Measurements from ENCODE around the gene MAPK8IP3.

MAPK8IP3 gene

DNA sequence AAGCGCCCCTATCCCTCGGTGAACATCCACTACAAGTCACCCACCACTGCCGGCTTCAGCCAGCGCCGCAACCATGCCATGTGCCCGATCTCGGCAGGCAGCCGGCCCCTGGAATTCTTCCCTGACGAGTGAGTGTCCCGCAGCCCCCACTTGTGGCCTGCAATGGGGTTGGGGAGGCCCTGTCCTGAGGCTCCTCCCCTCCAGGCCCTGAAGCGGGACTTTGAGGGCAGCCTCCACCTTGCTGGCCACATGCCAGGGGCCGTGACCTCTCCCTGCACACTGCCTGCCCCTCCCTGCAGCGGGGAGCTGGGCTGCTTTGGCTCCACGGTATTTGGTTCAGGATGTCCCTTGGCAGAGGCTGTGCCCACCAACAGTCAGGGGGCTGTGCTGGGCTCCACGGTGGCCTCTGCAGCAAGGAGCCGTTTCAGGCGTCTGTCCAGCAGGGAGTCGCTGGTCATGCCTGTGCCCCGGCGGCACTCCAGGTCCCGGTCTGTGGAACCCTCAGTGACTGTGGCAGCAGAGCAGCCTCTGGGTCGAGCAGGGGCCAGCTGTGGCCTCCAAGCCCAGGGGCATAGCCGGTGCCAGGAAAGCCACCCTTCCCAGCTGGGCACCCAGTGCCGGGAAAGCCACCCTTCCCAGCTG lies 57.0 kb downstream of the MAPK8IP3 start:
- DNase-seq (ENCODE audit: low read depth in 2 of 2): no peak

DNA sequence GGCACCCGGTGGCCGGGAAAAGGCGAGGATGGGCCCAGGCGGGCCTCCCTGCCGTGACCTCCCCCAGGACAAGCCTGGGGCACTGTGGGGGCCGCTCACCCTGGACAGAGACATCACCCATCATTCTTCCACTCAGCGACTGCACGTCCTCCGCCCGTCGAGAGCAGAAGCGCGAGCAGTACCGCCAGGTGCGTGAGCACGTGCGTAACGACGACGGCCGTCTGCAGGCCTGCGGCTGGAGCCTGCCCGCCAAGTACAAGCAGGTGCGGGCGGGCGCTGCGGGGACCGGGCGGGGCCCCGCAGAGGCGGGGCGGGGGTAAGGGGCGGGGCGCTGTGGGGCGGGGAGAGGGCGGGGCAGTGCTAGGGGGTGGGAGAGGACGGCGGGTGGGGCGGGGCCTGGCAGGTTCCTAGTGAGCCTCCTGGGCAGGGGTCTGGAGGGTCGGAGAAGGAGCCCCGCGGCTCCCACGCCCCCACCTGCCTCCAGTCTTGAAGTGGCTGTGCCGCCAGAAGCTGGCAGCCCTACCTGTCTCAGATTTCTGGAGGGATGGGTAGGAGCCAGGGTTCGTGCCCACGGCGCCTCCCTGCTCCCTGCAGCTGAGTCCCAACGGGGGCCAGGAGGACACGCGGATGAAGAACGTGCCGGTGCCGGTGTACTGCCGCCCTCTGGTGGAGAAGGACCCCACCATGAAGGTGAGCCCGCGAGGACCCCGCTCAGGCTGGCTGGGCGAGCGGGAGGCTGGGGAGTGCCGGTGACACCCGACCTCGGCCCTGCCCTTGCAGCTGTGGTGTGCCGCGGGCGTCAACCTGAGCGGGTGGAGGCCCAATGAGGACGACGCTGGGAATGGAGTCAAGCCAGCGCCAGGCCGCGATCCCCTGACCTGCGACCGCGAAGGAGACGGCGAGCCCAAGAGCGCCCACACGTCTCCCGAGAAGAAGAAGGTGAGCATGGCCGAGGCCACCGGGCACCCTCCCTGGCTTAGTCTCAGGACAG lies 57.8 kb downstream of the MAPK8IP3 start:
- DNase-seq (ENCODE audit: low read depth in 2 of 2): no peak

- no peak for DNase-seq (ENCODE audit: low read depth in 2 of 2)
Measured at GRCh38 chr16:1764971-1765370, 59.0 kb downstream of the MAPK8IP3 start.

DNA sequence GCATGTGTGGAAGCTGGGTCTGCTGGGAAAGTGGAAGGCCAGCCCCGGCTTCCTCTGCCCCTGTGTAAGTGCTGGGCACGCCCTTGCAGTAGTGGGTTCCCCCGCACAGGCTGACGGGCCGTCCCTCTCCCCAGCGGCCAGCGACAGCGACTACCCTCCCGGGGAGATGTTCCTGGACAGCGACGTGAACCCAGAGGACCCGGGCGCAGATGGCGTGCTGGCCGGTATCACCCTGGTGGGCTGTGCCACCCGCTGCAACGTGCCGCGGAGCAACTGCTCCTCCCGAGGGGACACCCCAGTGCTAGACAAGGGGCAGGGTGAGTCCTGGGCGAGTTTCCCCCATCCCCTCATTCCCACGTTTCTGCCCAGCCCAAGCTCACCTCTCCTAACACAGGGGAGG lies 59.8 kb downstream of the MAPK8IP3 start:
- no peak for DNase-seq (ENCODE audit: low read depth in 2 of 2)

DNA sequence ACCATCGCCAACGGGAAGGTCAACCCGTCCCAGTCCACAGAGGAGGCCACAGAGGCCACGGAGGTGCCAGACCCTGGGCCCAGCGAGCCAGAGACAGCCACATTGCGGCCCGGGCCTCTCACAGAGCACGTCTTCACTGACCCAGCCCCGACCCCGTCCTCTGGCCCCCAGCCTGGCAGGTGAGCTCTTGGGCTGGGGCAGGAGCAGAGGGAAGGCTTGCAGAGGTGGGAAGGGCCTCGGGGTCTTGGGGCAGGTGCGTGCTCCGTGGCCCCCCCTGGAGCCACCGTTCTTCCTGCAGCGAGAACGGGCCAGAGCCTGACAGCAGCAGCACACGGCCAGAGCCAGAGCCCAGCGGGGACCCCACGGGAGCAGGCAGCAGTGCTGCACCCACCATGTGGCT lies 60.2 kb downstream of the MAPK8IP3 start:
- DNase-seq (ENCODE audit: low read depth in 2 of 2): no peak

- DNase-seq (ENCODE audit: low read depth in 2 of 2): no peak
Measured at GRCh38 chr16:1766701-1767100, 60.7 kb downstream of the MAPK8IP3 start.

DNA sequence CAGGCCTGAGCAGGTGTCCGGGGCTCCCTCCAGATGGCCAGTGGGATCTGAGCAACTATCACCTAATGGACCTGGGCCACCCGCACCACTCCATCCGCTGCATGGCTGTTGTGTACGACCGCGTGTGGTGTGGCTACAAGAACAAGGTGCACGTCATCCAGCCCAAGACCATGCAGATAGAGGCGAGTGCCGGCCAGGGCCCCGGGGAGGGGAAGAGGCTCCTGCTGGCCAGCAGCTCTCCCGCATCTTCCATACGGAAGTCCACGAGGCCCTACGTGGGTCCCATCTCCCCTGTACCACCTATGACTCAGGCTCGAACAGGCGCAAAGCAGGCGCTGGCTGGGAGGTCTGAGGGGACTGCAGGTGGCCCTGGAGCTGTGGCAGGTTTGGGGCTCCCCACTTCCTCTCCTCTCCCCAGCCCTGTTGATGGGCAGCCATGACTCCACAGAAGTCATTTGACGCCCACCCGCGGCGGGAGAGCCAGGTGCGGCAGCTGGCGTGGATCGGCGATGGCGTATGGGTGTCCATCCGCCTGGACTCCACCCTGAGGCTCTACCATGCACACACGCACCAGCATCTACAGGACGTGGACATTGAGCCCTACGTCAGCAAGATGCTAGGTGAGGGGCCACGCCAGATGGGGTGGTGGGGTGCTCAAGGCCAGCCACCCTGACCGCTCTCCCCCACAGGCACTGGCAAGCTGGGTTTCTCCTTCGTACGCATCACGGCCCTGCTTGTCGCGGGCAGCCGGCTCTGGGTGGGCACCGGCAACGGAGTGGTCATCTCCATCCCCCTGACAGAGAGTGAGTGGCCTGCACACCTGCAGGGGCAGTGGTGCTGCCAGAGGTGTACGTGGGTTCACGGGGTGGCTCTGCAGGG lies 61.4 kb downstream of the MAPK8IP3 start:
- DNase-seq (ENCODE audit: low read depth in 2 of 2): no peak

- DNase-seq (ENCODE audit: low read depth in 2 of 2): no peak
Measured at GRCh38 chr16:1768061-1768766, 62.2 kb downstream of the MAPK8IP3 start.

DNA sequence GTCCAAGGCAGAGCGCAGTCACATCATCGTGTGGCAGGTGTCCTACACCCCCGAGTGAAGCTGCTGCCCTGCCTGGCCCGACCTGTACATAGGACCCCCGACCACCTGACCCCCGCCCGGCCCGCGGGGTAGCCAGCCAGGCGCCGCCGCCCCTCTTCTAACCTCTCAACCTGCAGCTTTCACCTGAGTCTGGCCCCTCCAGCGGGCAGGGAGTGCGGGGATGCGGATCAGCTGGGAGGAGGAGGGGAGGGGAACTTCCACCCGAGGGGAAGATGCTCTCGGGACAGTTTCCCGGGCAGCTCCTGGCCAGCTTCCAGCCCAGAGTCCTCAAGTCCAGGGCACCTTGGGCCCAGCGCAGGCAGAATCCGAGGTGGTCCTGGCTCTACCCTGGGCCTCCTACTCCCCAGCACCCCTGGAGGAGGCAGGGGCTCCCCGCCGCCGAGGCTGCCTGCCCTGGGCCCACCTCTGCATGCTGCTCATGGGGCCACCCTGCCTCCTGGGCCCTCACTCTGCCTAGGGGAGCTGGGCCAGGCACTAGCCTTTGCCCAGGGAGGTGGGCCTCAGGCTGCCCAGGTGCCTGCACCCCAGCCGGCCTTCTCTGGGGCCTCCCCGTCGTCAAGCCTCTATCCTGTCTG lies 62.9 kb downstream of the MAPK8IP3 start:
- DNase-seq (ENCODE audit: low read depth in 2 of 2): no peak

- no peak for DNase-seq (ENCODE audit: low read depth in 2 of 2)
Measured at GRCh38 chr16:1769402-1770300, 63.7 kb downstream of the MAPK8IP3 start.

DNA sequence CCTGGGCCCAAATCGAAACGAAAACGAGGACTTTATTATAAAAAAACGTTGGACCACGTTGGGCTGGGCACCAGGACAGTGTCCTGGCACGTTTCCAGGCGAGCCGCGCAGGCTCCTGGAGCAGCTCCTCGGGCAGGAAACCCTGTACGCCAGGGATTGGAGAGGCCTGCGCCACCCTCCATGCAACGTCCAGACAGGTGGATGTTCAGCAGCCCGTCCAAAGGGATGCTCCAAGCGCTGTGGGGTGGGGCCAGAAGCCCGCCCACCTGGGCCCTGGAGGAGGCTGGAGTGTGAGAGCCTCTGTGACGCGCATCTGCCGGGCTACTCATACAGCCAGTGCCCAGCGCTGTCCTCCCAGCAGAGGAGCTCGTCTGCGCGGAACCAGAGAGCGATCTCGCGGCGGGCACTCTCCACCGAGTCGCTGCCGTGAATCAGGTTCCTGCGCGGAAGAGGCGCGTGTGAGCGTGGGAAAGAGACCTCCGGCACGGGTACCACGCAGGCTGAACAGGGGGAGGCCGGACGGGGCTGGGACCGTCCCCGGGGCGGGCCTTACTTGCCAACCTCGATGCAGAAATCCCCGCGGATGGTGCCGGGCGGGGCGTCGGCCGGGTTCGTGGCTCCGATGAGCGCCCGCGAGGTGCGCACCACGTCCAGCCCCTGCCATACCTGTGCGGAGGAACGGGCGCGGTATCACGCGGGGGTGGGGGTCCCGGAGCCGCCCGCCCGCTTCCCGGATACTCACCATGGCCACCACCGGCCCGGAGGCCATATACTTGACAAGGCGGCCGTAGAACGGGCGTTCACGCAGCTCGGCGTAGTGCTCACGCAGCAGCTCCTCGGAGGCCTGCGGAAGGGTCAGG lies 64.6 kb downstream of the MAPK8IP3 start:
- DNase-seq (ENCODE audit: low read depth in 2 of 2): peak; percentile 17 to 61

DNA sequence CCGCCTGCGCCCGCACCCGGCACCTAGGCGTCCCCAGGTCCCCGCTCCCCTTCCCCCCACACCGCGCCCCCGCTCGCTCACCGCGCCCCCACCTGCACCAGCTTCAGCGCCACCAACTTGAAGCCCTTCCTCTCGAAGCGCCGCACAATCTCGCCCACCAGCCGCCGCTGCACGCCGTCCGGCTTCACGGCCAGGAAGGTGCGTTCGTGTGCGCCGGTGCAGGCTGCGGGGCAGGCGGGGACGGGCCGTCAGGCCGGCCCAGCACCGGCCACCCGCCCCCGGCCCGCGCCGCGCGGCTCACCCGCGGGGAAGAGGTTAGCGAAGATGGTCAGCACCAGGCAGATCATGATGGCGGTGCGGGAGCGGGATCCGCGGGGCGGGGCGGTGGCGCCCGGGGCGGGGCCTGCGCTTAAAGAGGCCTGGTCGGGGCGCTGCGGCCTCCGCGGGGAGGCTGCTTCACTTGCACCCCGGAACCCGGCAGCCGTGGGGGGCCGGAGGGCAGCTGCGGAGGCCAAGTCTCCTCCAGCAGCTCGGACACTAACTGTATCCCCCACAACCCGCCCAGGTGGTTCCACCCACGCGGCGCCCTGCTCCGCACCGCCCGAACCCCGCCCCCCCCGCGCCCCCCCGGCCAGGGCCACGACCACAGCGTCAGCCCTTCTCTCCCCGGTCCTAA lies 65.3 kb downstream of the MAPK8IP3 start, which contains the start of gene NME3:
TSS of gene NME3 (minus strand) at position 356 of the 676 bp plus-strand sequence. CDS start at position 347, 9 bp downstream.
- peak; percentile 70 to 73 for DNase-seq (ENCODE audit: low read depth in 2 of 2)

DNA sequence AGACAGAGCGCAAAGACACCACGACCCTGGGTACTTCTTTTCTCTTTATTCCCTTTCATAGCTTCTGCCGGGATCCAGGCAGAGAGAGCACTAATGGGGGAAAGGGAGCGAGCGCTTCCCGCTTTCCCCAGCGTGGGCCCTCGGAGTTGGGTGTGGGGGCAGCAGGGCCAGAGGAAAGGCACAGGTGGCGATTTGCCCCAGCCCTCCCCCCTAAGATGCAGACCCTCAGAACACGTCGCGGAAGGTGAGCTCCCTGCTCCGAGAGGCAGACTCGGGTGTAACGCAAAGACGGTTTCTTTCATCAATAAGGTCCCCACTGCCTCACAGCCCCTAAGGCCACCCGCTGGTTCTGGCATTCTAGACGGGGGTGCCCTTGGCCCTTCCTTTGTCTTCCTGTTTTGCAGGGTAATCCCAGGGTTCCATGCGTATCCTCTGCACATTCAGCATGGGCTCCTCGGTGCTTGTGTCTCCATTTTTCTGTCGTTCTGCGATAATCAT lies 65.9 kb downstream of the MAPK8IP3 start:
- DNase-seq (ENCODE audit: low read depth in 2 of 2): no peak

DNA sequence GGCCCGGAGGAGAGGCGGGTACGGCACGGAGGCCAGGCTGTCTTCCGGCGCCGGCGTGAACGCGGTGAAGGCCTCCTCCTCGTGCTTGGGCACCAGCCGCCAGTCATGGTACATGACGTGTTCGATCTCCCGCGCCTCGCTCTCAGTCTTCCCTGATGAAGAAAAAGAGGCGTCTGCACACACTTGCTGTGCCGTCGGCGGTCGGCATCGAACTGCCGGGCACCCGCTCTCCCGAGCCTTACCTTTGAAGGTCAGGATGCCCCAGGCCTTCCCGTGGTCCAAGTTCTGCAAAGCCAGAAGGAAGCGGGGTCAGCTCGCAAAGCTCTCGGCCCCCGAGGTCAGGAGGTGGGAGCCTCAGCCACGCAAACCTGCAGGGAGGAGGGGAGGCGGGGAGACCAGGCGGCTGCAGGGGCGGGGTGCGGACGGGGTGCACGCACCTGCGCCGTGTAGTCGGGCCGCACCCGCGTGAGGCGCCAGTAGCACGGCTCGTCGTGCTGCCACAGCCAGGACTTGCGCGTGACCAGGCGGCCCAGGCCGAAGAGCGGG lies 66.4 kb downstream of the MAPK8IP3 start, which contains the start of gene EME2:
TSS of gene EME2 (plus strand) at position 449 of the 546 bp plus-strand sequence. CDS start 418 bp downstream, outside the sequence.
- peak; percentile 30 to 55 for DNase-seq (ENCODE audit: low read depth in 2 of 2)

- DNase-seq (ENCODE audit: low read depth in 2 of 2): peak; percentile 71 to 76
Measured at GRCh38 chr16:1772908-1773702, 67.1 kb downstream of the MAPK8IP3 start, which contains the start of gene MRPS34. Gene MRPS34, minus strand, starts transcription at chr16:1773134. Its CDS starts 15 bp downstream, at chr16:1773119.

DNA sequence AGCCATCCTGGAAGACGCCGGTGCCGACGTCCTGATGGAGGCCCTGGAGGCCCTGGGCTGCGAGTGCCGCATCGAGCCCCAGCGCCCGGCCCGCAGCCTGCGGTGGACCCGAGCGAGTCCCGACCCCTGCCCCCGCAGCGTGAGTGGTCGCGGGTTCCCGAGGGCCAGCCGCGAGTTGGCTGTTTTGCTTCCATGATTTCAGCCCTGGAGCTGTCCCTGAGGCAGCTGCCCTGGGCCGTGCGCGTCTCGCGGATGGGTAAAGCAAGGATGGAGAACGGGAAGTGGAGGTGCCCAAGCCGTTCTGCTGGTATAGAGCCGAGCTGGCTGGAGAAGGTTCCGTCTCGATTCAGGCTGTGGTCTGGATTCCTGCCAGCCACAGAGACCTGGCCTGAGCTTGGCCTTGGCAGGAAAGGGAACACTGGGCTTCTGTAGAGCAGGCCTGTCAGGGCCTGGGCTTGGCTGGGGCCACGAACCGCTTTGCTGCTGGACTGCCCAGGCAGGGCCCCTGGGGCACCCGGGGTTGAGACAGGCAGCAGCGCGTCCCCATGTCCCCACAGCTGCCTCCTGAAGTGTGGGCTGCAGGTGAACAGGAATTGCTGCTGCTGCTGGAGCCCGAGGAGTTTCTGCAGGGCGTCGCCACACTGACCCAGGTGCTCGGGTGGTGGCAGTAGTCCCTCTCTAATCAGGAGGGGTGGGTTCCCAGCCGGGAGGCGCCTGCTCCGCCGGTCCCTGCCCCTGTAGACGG lies 67.9 kb downstream of the MAPK8IP3 start:
- DNase-seq (ENCODE audit: low read depth in 2 of 2): no peak
